ENCODE results near the gene CHMP2A.
A peak's percentile ranks its signal among the peaks of the same experiment; 100 is the strongest.

CHMP2A gene

DNA sequence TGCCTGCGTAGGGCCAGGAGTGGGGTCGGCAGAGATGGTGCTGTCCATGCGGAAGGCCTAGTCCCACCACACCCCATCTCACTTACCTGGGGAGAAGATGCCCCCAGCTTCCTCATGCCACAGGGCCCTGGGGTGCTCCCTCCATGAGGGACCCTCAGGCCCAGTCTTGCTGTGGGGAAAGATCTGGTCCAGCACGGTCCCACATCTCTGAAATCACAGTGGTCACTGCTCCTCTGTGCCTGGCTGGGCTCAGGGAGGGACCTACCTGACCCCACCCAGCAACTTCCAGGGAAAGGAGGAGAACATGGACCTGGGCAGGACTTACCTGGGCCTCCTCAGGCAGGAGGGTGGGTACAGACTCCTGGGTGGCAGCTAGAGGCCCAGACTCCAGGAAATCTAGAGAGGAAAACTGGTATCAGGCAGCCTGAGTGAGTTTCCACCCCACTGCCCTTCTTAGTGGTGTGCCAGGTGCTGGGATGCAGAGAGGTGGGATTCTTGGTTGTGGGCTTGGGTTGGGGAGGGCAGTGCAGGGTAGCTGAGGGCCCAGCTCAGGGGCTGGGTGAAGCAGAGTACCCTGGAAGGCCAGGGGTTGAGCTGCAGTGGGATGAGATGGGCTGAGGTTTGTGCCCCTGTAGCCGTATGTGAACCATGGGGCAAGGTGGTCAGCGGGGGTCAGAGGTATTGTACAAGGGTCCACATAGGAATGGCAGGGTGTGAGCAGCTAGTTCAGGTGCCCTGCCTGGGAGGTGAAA lies 14.5 kb upstream of the CHMP2A start:
- peak overlapping the region; percentile 21 for H3K27ac ChIP-seq
- no peak for DNase-seq (ENCODE audit: low spot score)
- TF ChIP-seq, protein P1, sequence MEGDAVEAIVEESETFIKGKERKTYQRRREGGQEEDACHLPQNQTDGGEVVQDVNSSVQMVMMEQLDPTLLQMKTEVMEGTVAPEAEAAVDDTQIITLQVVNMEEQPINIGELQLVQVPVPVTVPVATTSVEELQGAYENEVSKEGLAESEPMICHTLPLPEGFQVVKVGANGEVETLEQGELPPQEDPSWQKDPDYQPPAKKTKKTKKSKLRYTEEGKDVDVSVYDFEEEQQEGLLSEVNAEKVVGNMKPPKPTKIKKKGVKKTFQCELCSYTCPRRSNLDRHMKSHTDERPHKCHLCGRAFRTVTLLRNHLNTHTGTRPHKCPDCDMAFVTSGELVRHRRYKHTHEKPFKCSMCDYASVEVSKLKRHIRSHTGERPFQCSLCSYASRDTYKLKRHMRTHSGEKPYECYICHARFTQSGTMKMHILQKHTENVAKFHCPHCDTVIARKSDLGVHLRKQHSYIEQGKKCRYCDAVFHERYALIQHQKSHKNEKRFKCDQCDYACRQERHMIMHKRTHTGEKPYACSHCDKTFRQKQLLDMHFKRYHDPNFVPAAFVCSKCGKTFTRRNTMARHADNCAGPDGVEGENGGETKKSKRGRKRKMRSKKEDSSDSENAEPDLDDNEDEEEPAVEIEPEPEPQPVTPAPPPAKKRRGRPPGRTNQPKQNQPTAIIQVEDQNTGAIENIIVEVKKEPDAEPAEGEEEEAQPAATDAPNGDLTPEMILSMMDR (conservative IDR thresholded peaks at IDR 0.05; ENCODE audit: low read depth), result no peak
- ChIA-PET CTCF (no interaction called here), POLR2A (ENCODE audit: low non-redundant PET) (no interaction called here)

DNA sequence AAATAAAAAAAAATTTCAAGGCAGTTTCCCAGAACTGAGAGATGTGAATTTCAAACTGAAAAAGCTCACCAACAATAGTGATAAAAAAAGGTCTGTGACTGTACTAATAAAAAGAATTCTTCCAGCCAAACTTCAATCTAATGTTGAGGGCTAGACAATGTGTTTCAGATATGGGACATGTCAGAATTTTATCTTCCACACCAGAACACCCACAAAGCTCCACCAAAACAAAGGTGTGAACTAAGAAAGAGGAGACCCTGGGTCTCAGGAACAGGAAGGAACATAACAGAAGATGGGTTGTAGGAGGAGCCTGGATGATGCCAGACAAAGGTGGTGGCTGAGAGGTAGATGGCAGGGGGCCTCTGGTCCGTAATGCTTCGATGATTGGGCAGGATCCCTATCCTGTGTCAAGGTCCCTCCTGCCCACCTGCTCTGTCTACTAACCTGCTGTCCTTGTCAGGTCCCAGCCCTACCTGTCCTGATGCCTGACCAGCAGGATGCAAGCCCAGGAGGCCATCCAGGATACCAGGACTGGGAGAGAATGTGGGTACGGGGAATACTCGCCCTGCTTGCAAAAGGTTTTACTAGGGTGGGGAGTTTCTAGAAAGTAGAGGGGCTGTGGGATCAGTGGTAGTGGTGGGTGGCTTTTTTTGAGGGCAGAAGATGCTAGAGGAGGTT lies 13.7 kb upstream of the CHMP2A start:
- ChIA-PET CTCF (no interaction called here), POLR2A (ENCODE audit: low non-redundant PET) (no interaction called here)
- DNase-seq (ENCODE audit: low spot score), result no peak
- H3K27ac ChIP-seq, result peak overlapping the region; percentile 21
- TF ChIP-seq, protein P1 (conservative IDR thresholded peaks at IDR 0.05; ENCODE audit: low read depth), result no peak

DNA sequence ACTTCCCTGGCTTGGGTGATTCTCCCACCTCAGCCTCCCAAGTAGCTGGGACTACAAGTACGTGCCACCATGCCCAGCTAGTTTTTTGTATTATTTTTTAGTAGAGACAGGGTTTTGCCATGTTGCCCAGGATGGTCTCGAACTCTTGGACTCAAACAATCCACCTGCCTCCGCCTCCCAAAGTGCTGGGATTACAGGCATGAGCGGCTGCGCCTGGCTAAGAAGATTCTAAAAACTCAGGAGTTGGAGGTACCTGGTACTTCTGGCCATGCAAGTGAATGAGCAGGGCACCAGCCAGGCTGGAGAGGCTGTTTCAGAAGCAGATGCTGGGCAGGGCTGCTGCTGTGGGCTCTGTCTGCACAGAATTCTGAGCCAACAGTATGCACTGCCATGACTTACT lies 12.1 kb upstream of the CHMP2A start:
- TF ChIP-seq, protein P1 (conservative IDR thresholded peaks at IDR 0.05; ENCODE audit: low read depth), result no peak
- DNase-seq (ENCODE audit: low spot score), result no peak
- POLR2A ChIA-PET (ENCODE audit: low non-redundant PET), result interaction anchor here (0.6 kb wide), 1 partner anchor 46 kb away, joined by 5 read pairs; no protein-coding TSS in a partner anchor
- H3K27ac ChIP-seq, result 0 out of 2 replicates have a peak overlapping the region, but pooled peaks have one; percentile 13
- CTCF ChIA-PET, result no interaction called here

DNA sequence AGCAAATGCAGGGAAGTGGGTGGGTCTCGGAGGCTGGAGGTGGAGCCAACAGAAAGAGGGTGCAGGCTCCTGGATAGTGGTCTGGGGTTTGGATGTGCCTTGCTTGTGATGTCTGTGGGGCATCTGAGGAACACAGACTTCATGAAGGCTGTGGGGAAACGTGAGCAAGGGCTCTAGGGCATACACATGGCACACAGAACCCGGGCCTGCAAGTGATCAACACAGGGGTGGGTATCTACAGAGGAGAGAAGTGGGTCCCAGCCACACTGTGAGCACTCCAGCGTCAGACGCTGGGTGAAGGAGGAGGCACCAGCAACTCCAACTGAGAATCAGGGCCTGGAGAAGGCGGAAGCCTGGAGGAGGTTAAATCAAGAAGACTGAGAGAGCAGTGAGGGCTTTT lies 8.9 kb upstream of the CHMP2A start:
- ChIA-PET CTCF (no interaction called here), POLR2A (ENCODE audit: low non-redundant PET) (no interaction called here)
- TF ChIP-seq, protein P1 (conservative IDR thresholded peaks at IDR 0.05; ENCODE audit: low read depth), result no peak
- H3K27ac ChIP-seq, result no peak overlapping the region
- DNase-seq (ENCODE audit: low spot score), result no peak

DNA sequence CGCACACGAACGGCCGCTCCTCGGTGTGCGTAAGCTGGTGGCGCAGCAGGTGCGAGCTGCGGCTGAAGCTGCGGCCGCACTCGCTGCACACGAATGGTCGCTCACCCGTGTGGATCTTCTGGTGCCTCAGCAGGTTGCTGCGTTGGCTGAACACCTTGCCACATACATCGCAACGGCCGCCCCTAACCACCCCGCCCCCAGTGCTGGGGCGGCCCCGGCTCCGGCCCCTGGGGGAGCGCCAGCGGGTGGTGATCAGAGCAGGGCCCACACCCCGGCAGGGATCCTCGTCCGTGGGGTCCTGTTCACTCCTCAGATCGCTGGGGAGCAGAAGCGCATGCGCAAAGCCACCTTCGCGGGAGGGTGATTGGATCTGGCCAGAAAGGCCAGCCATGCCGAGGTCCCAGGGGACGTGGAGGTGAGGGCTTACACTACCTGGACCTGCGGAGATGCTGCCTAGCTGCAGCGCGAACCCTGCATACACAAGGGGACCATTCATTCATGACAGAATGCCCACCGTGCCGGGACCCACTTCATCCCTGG lies 8.2 kb upstream of the CHMP2A start:
- H3K27ac ChIP-seq, result peak overlapping the region; percentile 100
- DNase-seq (ENCODE audit: low spot score), result no peak
- TF ChIP-seq, protein P1 (conservative IDR thresholded peaks at IDR 0.05; ENCODE audit: low read depth), result no peak
- CTCF ChIA-PET, result no interaction called here
- POLR2A ChIA-PET (ENCODE audit: low non-redundant PET), result interaction anchor here (0.7 to 1.0 kb wide), 2 partner anchors 12 to 43 kb away, joined by 3 read pairs; partner anchors contain the start of gene ZBTB45

Measured in RWPE1 (cell line).